GM12801 (cell line): ENCODE data around the gene LRRC4B.

Experiments used
- TF ChIP-seq, protein P1 (sequence below): IDR thresholded peaks from one replicate; pipeline ENCODE4 v1.5.1; 2011; ENCODE audit warnings: control low read depth; ENCODE audit not compliant: insufficient read length; ENCODE audit errors: extremely low read depth

The LRRC4B gene

DNA sequence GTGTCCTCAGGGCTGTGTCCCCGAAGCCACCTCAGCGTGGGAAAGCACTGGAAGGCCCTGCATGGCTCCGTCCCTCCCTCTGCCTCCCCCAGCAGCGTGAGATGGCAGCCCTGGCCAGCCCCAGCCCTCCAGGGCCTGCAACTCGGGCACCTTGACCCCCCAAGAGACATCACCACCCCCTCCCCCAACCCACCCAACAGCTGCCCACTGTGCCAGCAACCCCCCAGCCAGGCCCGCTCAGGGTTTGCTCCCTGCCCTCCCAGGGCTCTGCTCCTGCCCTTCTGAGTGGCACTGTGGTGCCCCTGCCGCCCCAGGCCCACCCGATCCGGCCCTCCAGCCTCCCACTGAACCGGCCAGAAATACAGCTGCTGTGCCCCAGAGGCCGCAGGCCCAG lies 53.1 kb downstream of the LRRC4B start:
- TF ChIP-seq, protein P1, sequence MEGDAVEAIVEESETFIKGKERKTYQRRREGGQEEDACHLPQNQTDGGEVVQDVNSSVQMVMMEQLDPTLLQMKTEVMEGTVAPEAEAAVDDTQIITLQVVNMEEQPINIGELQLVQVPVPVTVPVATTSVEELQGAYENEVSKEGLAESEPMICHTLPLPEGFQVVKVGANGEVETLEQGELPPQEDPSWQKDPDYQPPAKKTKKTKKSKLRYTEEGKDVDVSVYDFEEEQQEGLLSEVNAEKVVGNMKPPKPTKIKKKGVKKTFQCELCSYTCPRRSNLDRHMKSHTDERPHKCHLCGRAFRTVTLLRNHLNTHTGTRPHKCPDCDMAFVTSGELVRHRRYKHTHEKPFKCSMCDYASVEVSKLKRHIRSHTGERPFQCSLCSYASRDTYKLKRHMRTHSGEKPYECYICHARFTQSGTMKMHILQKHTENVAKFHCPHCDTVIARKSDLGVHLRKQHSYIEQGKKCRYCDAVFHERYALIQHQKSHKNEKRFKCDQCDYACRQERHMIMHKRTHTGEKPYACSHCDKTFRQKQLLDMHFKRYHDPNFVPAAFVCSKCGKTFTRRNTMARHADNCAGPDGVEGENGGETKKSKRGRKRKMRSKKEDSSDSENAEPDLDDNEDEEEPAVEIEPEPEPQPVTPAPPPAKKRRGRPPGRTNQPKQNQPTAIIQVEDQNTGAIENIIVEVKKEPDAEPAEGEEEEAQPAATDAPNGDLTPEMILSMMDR, result no peak

DNA sequence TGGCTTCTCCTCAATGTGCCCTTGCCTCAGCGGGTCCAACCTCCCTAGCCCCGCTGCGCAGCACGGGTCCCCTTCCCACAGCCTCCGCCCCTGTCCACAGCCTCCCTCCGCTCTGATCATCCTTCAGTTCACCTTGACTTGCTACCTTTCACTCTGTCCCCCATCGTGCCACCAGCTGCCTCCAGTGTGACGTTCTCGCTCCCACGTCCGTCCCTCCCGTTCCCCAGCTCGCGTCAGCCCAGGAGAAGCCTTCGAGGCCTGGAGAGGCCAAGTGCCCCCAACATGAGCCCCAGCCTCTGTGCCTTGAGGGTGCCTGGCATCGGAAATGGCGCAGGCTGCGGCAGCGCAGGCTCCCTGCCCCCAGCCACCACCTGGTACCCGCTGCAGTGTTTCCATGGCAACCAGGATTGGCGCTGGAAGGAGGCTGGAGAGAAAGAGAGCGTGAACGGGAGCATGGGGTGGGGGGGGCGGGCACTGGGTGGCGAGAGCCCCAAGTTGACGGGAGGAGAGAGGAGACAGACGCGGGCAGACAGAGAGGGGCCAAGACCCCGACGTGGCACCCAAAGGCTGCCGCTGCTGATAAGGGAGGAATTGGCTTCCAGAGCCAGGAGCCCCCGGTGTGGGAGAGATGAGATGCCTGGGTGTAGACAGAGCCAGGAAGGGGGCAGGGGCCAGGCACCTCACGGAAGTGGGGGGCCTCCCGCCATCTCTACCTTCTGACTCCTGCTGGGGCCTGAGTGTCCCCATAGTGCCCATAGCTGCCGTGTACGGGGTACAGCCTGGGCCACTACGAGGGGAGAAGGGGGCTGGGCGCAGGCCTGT lies 53.7 kb downstream of the LRRC4B start:
- TF ChIP-seq, protein P1, result no peak

GRCh38 chr19:50513746-50514345 lies 54.4 kb downstream of the LRRC4B start, which contains the start of gene ASPDH:
TSS of gene ASPDH (minus strand) at chr19:50513913. CDS start at chr19:50513823, 90 bp downstream.
- TF ChIP-seq, protein P1, result no peak

DNA sequence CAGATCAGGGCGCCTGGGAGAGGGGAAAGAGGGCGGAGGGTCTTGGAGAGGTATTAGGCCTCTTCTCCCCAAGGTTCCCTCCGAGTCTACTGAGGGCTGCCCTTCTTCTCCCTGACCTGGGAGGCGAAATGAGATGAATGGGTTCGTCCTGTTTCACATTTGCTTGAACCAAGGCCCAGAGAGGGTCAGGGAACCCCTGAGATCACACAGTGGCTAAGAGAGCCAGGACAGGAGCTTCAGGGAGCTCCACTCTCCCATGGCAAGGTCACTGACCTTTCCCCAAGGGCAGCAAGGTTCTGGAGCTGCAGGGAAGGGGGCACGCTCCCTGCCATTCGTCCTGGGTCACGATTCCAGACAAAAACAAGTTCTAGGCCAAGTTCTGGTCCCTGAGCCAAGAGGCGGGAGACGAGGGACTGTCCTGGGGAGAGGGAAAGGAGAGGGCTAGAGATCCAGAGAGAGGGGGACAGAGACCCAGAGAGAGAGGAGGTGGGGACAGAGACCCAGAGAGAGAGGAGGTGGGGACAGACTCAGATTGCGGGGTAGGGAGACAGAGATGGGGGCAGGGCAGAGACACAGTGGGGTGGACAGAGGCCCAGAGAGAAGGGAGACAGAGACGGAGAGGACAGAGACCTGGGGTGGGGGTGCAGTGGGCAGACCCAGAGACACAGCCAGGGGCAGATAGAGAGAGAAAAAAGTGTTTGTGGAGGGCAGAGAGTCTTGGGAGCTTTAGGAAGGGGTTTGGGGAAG lies 55.1 kb downstream of the LRRC4B start:
- TF ChIP-seq, protein P1, result no peak

- TF ChIP-seq, protein P1, result no peak
Measured at GRCh38 chr19:50512112-50512998, 55.9 kb downstream of the LRRC4B start.

GRCh38 chr19:50511069-50511822 lies 57.0 kb downstream of the LRRC4B start, which contains the start of gene JOSD2:
TSS of gene JOSD2 (minus strand) at chr19:50511191. CDS start at chr19:50510431, 760 bp downstream.
- TF ChIP-seq, protein P1, result no peak
